Left forelimb (tissue), 1 donor: Measurements from ENCODE around the gene AXL.

Experiments used
- DNase-seq: peaks from one replicate; pipeline ENCODE4 v3.0.0-alpha.2; 2018; ENCODE audit warnings: low spot score

The AXL gene

GRCh38 chr19:41308450-41309179 lies 89.6 kb downstream of the AXL start:
- peak; percentile 91 for DNase-seq

- DNase-seq = no peak
These were observed 90.4 kb downstream of the AXL start for GRCh38 chr19:41309180-41310032.

- peak; percentile 94 for DNase-seq
These were observed 91.2 kb downstream of the AXL start, which contains the start of gene CCDC97 for GRCh38 chr19:41310033-41310831. Gene CCDC97, plus strand, starts transcription at chr19:41310172. Its CDS starts 139 bp downstream, at chr19:41310311.

GRCh38 chr19:41311072-41311471 lies 92.0 kb downstream of the AXL start:
- DNase-seq = no peak
